GM21619 (cell line): ENCODE data around the gene PSMA7.
"Not testable (repeated sequence)": the region's sequence is repeated elsewhere in the genome, so short reads cannot be mapped to it uniquely, and the experiment has no call there.

ENCODE experiments used
- ATAC-seq: cut with Tn5 transposase; IDR thresholded peaks from one replicate; pipeline ENCODE4 v1.9.1; 2021; ENCODE audit not compliant: unreplicated experiment

The PSMA7 gene

GRCh38 chr20:62156254-62156556 lies 13.0 kb upstream of the PSMA7 start:
- no peak for ATAC-seq

- no peak for ATAC-seq
Observed at GRCh38 chr20:62155428-62156253, 12.4 kb upstream of the PSMA7 start.

- ATAC-seq, result no peak
Observed at GRCh38 chr20:62151835-62152364, 8.7 kb upstream of the PSMA7 start.

- no peak for ATAC-seq
Observed at GRCh38 chr20:62151225-62151624, 8.0 kb upstream of the PSMA7 start.

- ATAC-seq, result no peak
Observed at GRCh38 chr20:62150310-62150575, 7.0 kb upstream of the PSMA7 start.

- no peak for ATAC-seq
Observed at GRCh38 chr20:62149532-62150309, 6.5 kb upstream of the PSMA7 start.

- no peak for ATAC-seq
Observed at GRCh38 chr20:62148908-62149314, 5.7 kb upstream of the PSMA7 start.

GRCh38 chr20:62148383-62148782 lies 5.2 kb upstream of the PSMA7 start:
- not testable (repeated sequence) for ATAC-seq

GRCh38 chr20:62147528-62147927 lies 4.3 kb upstream of the PSMA7 start:
- no peak for ATAC-seq

GRCh38 chr20:62147125-62147524 lies 3.9 kb upstream of the PSMA7 start:
- no peak for ATAC-seq

- no peak for ATAC-seq
Observed at GRCh38 chr20:62146019-62146755, 3.0 kb upstream of the PSMA7 start.

- no peak for ATAC-seq
Observed at GRCh38 chr20:62145688-62146018, 2.5 kb upstream of the PSMA7 start.

GRCh38 chr20:62143957-62144825 lies 997 bp upstream of the PSMA7 start:
- ATAC-seq, result peak; percentile 14

GRCh38 chr20:62142252-62143080 lies 728 bp downstream of the PSMA7 start:
- peak; percentile 14 for ATAC-seq

GRCh38 chr20:62141397-62142251 lies 1.6 kb downstream of the PSMA7 start:
- no peak for ATAC-seq

GRCh38 chr20:62141043-62141396 lies 2.2 kb downstream of the PSMA7 start:
- no peak for ATAC-seq

GRCh38 chr20:62139636-62140035 lies 3.6 kb downstream of the PSMA7 start:
- ATAC-seq, result no peak

- ATAC-seq, result no peak
Observed at GRCh38 chr20:62138912-62139311, 4.3 kb downstream of the PSMA7 start.

- no peak for ATAC-seq
Observed at GRCh38 chr20:62138204-62138543, 5.0 kb downstream of the PSMA7 start.
